Measurements from ENCODE around the gene VEZT. TPM values are rescaled to one million over a fixed set of nuclear protein-coding genes. Genes with fewer than 3 reads are reported as not detected.

Gene VEZT
- total RNA-seq, 2 experiments from 2014 or later = 52.6 to 57.2 TPM

GRCh38 chr12:95343461-95344230, 126.0 kb downstream of the VEZT start:
- H3K4me1 ChIP-seq (ENCODE audit: insufficient read depth, low read length) = no peaks in the 10 kb centered on the region
- no peaks in the 10 kb centered on the region for H3K9me3 ChIP-seq (ENCODE audit: control insufficient read depth in 1 of 2, insufficient read depth in 1 of 2, low read length in 2 of 2)
- no peaks in the 10 kb centered on the region for H3K36me3 Mint-ChIP-seq (ENCODE audit: low read depth)
- H3K36me3 ChIP-seq (ENCODE audit: insufficient read depth, low read length) = no peaks in the 10 kb centered on the region
- no peaks in the 10 kb centered on the region for H3K27me3 Mint-ChIP-seq
- ATAC-seq (ENCODE audit: poor library complexity) (no peak), DNase-seq (no peak)
- H3K9me3 Mint-ChIP-seq = no peaks in the 10 kb centered on the region
- ChIA-PET POLR2A (no interaction called here), CTCF (no interaction called here)
- no peak overlapping the region for H3K4me3 Mint-ChIP-seq
- intact Hi-C loops (cut with DNase I, micrococcal nuclease) = no loop called here
- H3K4me3 ChIP-seq (ENCODE audit: low read length) = no peak overlapping the region
- H3K27ac ChIP-seq (ENCODE audit: low read depth in 1 of 2, low read length in 2 of 2) = no peak overlapping the region
- H3K4me1 Mint-ChIP-seq (ENCODE audit: low read depth) = no peaks in the 10 kb centered on the region
- H3K27me3 ChIP-seq (ENCODE audit: control insufficient read depth in 1 of 2, insufficient read depth in 2 of 2, low read length in 2 of 2) = no peaks in the 10 kb centered on the region
- TF ChIP-seq, protein P1, sequence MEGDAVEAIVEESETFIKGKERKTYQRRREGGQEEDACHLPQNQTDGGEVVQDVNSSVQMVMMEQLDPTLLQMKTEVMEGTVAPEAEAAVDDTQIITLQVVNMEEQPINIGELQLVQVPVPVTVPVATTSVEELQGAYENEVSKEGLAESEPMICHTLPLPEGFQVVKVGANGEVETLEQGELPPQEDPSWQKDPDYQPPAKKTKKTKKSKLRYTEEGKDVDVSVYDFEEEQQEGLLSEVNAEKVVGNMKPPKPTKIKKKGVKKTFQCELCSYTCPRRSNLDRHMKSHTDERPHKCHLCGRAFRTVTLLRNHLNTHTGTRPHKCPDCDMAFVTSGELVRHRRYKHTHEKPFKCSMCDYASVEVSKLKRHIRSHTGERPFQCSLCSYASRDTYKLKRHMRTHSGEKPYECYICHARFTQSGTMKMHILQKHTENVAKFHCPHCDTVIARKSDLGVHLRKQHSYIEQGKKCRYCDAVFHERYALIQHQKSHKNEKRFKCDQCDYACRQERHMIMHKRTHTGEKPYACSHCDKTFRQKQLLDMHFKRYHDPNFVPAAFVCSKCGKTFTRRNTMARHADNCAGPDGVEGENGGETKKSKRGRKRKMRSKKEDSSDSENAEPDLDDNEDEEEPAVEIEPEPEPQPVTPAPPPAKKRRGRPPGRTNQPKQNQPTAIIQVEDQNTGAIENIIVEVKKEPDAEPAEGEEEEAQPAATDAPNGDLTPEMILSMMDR (IDR thresholded peaks at IDR 0.05) = no peak
- no peak overlapping the region for H3K27ac Mint-ChIP-seq

DNA sequence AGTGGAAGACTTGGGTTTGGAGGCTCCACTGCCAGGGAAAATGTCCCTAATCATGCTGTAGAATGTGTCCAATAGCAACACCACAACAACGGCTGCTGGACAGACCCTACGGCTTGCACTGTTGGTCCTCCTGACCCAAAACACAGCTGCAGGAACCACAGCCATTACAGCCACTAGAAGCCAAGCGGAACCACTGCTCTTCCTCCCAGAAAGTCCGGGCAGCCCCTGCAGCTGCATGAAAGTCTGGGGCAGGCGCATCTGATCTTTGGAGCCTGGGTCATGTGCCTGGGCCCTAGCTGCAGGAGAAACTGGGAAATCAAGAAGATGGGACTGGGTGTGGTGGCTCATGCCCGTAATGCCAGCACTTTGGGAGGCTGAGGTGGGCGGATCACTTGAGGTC, 131.7 kb downstream of the VEZT start:
- Histone ChIP-seq H3K4me1 (ENCODE audit: insufficient read depth, low read length) (no peaks in the 10 kb centered on the region), H3K9me3 (ENCODE audit: control insufficient read depth in 1 of 2, insufficient read depth in 1 of 2, low read length in 2 of 2) (no peaks in the 10 kb centered on the region), H3K27ac (ENCODE audit: low read depth in 1 of 2, low read length in 2 of 2) (no peak overlapping the region), H3K4me3 (ENCODE audit: low read length) (no peak overlapping the region), H3K36me3 (ENCODE audit: insufficient read depth, low read length) (no peaks in the 10 kb centered on the region), H3K27me3 (ENCODE audit: control insufficient read depth in 1 of 2, insufficient read depth in 2 of 2, low read length in 2 of 2) (no peaks in the 10 kb centered on the region)
- CTCF ChIA-PET = no interaction called here
- Mint-ChIP-seq H3K36me3 (ENCODE audit: low read depth) (no peaks in the 10 kb centered on the region), H3K4me1 (ENCODE audit: low read depth) (no peaks in the 10 kb centered on the region), H3K4me3 (no peak overlapping the region), H3K27me3 (no peaks in the 10 kb centered on the region), H3K9me3 (no peaks in the 10 kb centered on the region), H3K27ac (no peak overlapping the region)
- POLR2A ChIA-PET = no interaction called here
- ATAC-seq (ENCODE audit: poor library complexity) (no peak), DNase-seq (no peak)
- intact Hi-C loops (cut with DNase I, micrococcal nuclease) = no loop called here
- TF ChIP-seq, protein P1 (IDR thresholded peaks at IDR 0.05) = no peak

DNA sequence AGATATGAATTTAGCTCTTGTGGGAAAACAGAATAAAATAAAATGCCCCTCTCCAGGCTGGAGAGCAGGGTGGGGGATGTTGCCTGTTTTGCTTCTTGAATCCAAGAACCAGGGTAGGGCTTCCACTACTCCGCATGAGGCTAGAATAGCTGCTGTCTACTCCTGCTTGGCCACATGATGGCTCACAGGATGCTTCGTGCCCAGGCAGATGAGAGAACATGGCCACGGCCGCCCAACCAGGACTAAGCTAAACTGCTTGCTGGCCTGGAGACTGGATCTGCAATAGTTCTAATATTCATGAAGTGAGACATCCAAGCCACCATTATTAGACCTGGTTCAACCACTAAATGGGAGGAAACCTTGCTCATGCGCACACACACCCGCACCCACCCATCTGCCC, 134.1 kb downstream of the VEZT start:
- Mint-ChIP-seq H3K4me1 (ENCODE audit: low read depth) (no peaks in the 10 kb centered on the region), H3K27ac (no peak overlapping the region), H3K9me3 (no peaks in the 10 kb centered on the region), H3K4me3 (no peak overlapping the region), H3K36me3 (ENCODE audit: low read depth) (no peaks in the 10 kb centered on the region), H3K27me3 (no peaks in the 10 kb centered on the region)
- POLR2A ChIA-PET = no interaction called here
- ATAC-seq (ENCODE audit: poor library complexity) = no peak
- Histone ChIP-seq H3K36me3 (ENCODE audit: insufficient read depth, low read length) (no peaks in the 10 kb centered on the region), H3K27me3 (ENCODE audit: control insufficient read depth in 1 of 2, insufficient read depth in 2 of 2, low read length in 2 of 2) (no peaks in the 10 kb centered on the region), H3K4me1 (ENCODE audit: insufficient read depth, low read length) (no peaks in the 10 kb centered on the region), H3K27ac (ENCODE audit: low read depth in 1 of 2, low read length in 2 of 2) (no peak overlapping the region), H3K4me3 (ENCODE audit: low read length) (no peak overlapping the region), H3K9me3 (ENCODE audit: control insufficient read depth in 1 of 2, insufficient read depth in 1 of 2, low read length in 2 of 2) (no peaks in the 10 kb centered on the region)
- intact Hi-C loops (cut with DNase I, micrococcal nuclease) = no loop called here
- DNase-seq = no peak
- CTCF ChIA-PET = interaction anchor here (0.9 kb wide), 1 partner anchor 183 kb away, joined by 3 read pairs; no protein-coding TSS in a partner anchor
- TF ChIP-seq, protein P1 (IDR thresholded peaks at IDR 0.05) = no peak

Small RNA genes within 50 kb of the gene (microRNA-seq; reads per million reads assigned to microRNA genes)
- gene MIR331 (ENCODE audit: borderline microRNAs expressed, borderline replicate concordance) = 52.7 reads per million, percentile 60 among the genes with 10 or more reads in this experiment
- gene MIR3685 (ENCODE audit: borderline microRNAs expressed, borderline replicate concordance) = not detected

Other genes with a start within 250 kb of the VEZT start
- gene NDUFA12, start 214.1 kb upstream of the VEZT start, total RNA-seq = 10 to 100 TPM; 43.3 to 43.7 TPM
- gene NR2C1, start 144.2 kb upstream of the VEZT start, total RNA-seq = 10 to 100 TPM; 48.3 to 58.9 TPM
- gene FGD6, start 340 bp upstream of the VEZT start, total RNA-seq = 1 to 10 TPM; 1.5 TPM

Measured in CD4-positive, alpha-beta T cell (primary cell).